Measurements from ENCODE around the gene SYNM.
A peak's percentile ranks its signal among the peaks of the same experiment; 100 is the strongest.

SYNM gene

GRCh38 chr15:99141943-99142342 is 37.1 kb downstream of the SYNM start:
- no peak for DNase-seq (ENCODE audit: low read depth)

GRCh38 chr15:99142562-99142961 is 37.7 kb downstream of the SYNM start:
- DNase-seq (ENCODE audit: low read depth): no peak

- no peak for DNase-seq (ENCODE audit: low read depth)
Observed at GRCh38 chr15:99143242-99143641, 38.4 kb downstream of the SYNM start.

GRCh38 chr15:99143655-99144610 is 39.1 kb downstream of the SYNM start:
- DNase-seq (ENCODE audit: low read depth): peak; percentile 48

- DNase-seq (ENCODE audit: low read depth): no peak
Observed at GRCh38 chr15:99145005-99145404, 40.1 kb downstream of the SYNM start.

- DNase-seq (ENCODE audit: low read depth): no peak
Observed at GRCh38 chr15:99145778-99146177, 40.9 kb downstream of the SYNM start.

- no peak for DNase-seq (ENCODE audit: low read depth)
Observed at GRCh38 chr15:99146661-99147060, 41.8 kb downstream of the SYNM start.

GRCh38 chr15:99148851-99149276 is 44.0 kb downstream of the SYNM start:
- DNase-seq (ENCODE audit: low read depth): no peak

- no peak for DNase-seq (ENCODE audit: low read depth)
Observed at GRCh38 chr15:99149366-99149765, 44.5 kb downstream of the SYNM start.

- DNase-seq (ENCODE audit: low read depth): no peak
Observed at GRCh38 chr15:99151156-99151555, 46.3 kb downstream of the SYNM start.

GRCh38 chr15:99153026-99153535 is 48.2 kb downstream of the SYNM start:
- DNase-seq (ENCODE audit: low read depth): no peak

GRCh38 chr15:99154271-99154670 is 49.4 kb downstream of the SYNM start:
- DNase-seq (ENCODE audit: low read depth): no peak

GRCh38 chr15:99155961-99156443 is 51.1 kb downstream of the SYNM start:
- no peak for DNase-seq (ENCODE audit: low read depth)

GRCh38 chr15:99157456-99157855 is 52.6 kb downstream of the SYNM start:
- DNase-seq (ENCODE audit: low read depth): no peak

- DNase-seq (ENCODE audit: low read depth): no peak
Observed at GRCh38 chr15:99158626-99159412, 53.9 kb downstream of the SYNM start.

GRCh38 chr15:99163271-99164062 is 58.6 kb downstream of the SYNM start:
- no peak for DNase-seq (ENCODE audit: low read depth)

- no peak for DNase-seq (ENCODE audit: low read depth)
Observed at GRCh38 chr15:99164119-99164518, 59.2 kb downstream of the SYNM start.

- no peak for DNase-seq (ENCODE audit: low read depth)
Observed at GRCh38 chr15:99165020-99165790, 60.3 kb downstream of the SYNM start.

- DNase-seq (ENCODE audit: low read depth): no peak
Observed at GRCh38 chr15:99165956-99166689, 61.2 kb downstream of the SYNM start.

GRCh38 chr15:99167201-99167600 is 62.3 kb downstream of the SYNM start:
- DNase-seq (ENCODE audit: low read depth): no peak
